Thyroid gland (tissue), 4 donors: ENCODE measurements around the gene SHPK.

Source experiments
- POLR2A ChIP-seq, 2 donors: fragments of 450-650 bp; IDR thresholded peaks; one replicate each; pipeline ENCODE4 v1.6.1; 2017; ENCODE audit warnings: antibody characterized with exemption in 2 of 2, mild to moderate bottlenecking in 2 of 2, moderate library complexity in 1 of 2
- TF ChIP-seq, protein P1 (sequence below), 6 experiments: fragments of 200-600 bp in 3 of 6; fragments of 450-650 bp in 3 of 6; sonication (generic) in 3 of 6; IDR thresholded peaks; one replicate each; pipeline ENCODE4 v1.5.1; 2016 to 2019; ENCODE audit warnings: antibody characterized with exemption in 6 of 6, mild to moderate bottlenecking in 2 of 6, inconsistent platforms in 1 of 6, moderate library complexity in 1 of 6

DNA sequence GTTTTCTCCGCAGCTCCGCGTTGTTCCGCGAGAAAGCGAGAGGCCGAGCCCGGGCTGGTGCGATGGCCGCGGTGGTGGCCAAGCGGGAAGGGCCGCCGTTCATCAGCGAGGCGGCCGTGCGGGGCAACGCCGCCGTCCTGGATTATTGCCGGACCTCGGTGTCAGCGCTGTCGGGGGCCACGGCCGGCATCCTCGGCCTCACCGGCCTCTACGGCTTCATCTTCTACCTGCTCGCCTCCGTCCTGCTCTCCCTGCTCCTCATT lies 33.0 kb upstream of the SHPK start:
- TF ChIP-seq, protein P1, sequence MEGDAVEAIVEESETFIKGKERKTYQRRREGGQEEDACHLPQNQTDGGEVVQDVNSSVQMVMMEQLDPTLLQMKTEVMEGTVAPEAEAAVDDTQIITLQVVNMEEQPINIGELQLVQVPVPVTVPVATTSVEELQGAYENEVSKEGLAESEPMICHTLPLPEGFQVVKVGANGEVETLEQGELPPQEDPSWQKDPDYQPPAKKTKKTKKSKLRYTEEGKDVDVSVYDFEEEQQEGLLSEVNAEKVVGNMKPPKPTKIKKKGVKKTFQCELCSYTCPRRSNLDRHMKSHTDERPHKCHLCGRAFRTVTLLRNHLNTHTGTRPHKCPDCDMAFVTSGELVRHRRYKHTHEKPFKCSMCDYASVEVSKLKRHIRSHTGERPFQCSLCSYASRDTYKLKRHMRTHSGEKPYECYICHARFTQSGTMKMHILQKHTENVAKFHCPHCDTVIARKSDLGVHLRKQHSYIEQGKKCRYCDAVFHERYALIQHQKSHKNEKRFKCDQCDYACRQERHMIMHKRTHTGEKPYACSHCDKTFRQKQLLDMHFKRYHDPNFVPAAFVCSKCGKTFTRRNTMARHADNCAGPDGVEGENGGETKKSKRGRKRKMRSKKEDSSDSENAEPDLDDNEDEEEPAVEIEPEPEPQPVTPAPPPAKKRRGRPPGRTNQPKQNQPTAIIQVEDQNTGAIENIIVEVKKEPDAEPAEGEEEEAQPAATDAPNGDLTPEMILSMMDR (IDR thresholded peaks at IDR 0.05): no peak
- no peak for TF ChIP-seq POLR2A (IDR thresholded peaks at IDR 0.05)
